Measurements from ENCODE around the gene ANO8. TPM values are rescaled to one million over a fixed set of nuclear protein-coding genes. Genes with fewer than 3 reads are reported as not detected.

ANO8 gene
- total and polyA plus RNA-seq, 12 donors: 4.4 to 78.0 (median 27.9) TPM

GRCh38 chr19:17335575-17335974 lies 920 bp upstream of the ANO8 start:
- no peaks in the 10 kb centered on the region for H3K27me3 ChIP-seq
- TF ChIP-seq POLR2A (IDR thresholded peaks at IDR 0.05): no peak
- TF ChIP-seq CTCF (IDR thresholded peaks at IDR 0.05): no peak
- no peak overlapping the region for H3K4me3 ChIP-seq
- intact Hi-C loops (cut with DNase I): no loop called here
- H3K27ac ChIP-seq: no peak overlapping the region
- no peaks in the 10 kb centered on the region for H3K36me3 ChIP-seq (replicated peaks in 1 of 2)
- peak in 2 of 7 donors; percentile 33 to 54 for DNase-seq
- peaks cover 11 to 26% of the 10 kb centered on the region in 2 donors for H3K4me1 ChIP-seq (replicated peaks in 1 of 2)
- no peaks in the 10 kb centered on the region for H3K9me3 ChIP-seq (replicated peaks in 1 of 3)
- 60 to 66% (median 65%) methylated on average over 10 of the region's 10 CpGs for WGBS, 4 donors

GRCh38 chr19:17333611-17334413 lies 843 bp downstream of the ANO8 start:
- Histone ChIP-seq H3K4me1 (replicated peaks in 1 of 2) (peaks cover 8 to 30% of the 10 kb centered on the region in 2 donors), H3K9me3 (replicated peaks in 1 of 3) (no peaks in the 10 kb centered on the region), H3K4me3 (peak overlapping the region; percentile 6 to 76 (median 50)), H3K36me3 (replicated peaks in 1 of 2) (no peaks in the 10 kb centered on the region), H3K27ac (peak overlapping the region; percentile 72 to 91 (median 83)), H3K27me3 (no peaks in the 10 kb centered on the region)
- peak; percentile 75 to 89 (median 88) for DNase-seq
- WGBS, 4 donors: 18 to 29% (median 23%) methylated on average over 16 to 52 of the region's 52 CpGs
- intact Hi-C loops (cut with DNase I): no loop called here
- TF ChIP-seq POLR2A (IDR thresholded peaks at IDR 0.05) (peak in 1 of 2 donors; percentile 76), CTCF (IDR thresholded peaks at IDR 0.05) (no peak)

- H3K4me3 ChIP-seq: peak overlapping the region in 1 of 4 donors; percentile 76
- no peaks in the 10 kb centered on the region for H3K36me3 ChIP-seq (replicated peaks in 1 of 2)
- no peaks in the 10 kb centered on the region for H3K27me3 ChIP-seq
- 91 to 92% (median 92%) methylated on average over 18 to 45 of the region's 45 CpGs for WGBS, 4 donors
- intact Hi-C loops (cut with DNase I): no loop called here
- no peaks in the 10 kb centered on the region for H3K9me3 ChIP-seq (replicated peaks in 1 of 3)
- TF ChIP-seq POLR2A (IDR thresholded peaks at IDR 0.05) (no peak), CTCF (IDR thresholded peaks at IDR 0.05) (no peak)
- H3K4me1 ChIP-seq (replicated peaks in 1 of 2): peaks cover 9 to 33% of the 10 kb centered on the region in 2 donors
- peak overlapping the region in 2 of 5 donors; percentile 89 to 91 for H3K27ac ChIP-seq
- peak in 5 of 7 donors; percentile 56 to 81 (median 65) for DNase-seq
Observed at GRCh38 chr19:17332677-17333581, 1.7 kb downstream of the ANO8 start.

GRCh38 chr19:17332360-17332676 lies 2.3 kb downstream of the ANO8 start:
- Histone ChIP-seq H3K9me3 (replicated peaks in 1 of 3) (no peaks in the 10 kb centered on the region), H3K4me1 (replicated peaks in 1 of 2) (peaks cover 4 to 36% of the 10 kb centered on the region in 2 donors), H3K36me3 (replicated peaks in 1 of 2) (no peaks in the 10 kb centered on the region), H3K27me3 (no peaks in the 10 kb centered on the region), H3K27ac (no peak overlapping the region), H3K4me3 (no peak overlapping the region)
- WGBS, 4 donors: 89 to 97% (median 92%) methylated on average over 4 to 8 of the region's 8 CpGs
- TF ChIP-seq POLR2A (IDR thresholded peaks at IDR 0.05): no peak
- no peak for TF ChIP-seq CTCF (IDR thresholded peaks at IDR 0.05)
- DNase-seq: no peak
- intact Hi-C loops (cut with DNase I): no loop called here

Measured in adrenal gland (tissue), 12 donors.